ENCODE data around the gene RAB7A. TPM values are rescaled to one million over a fixed set of nuclear protein-coding genes. Genes with fewer than 3 reads are reported as not detected.

RAB7A gene
- total RNA-seq, 1 experiment from 2014 or later, result 233 TPM

GRCh38 chr3:128709506-128710210 is 16.3 kb upstream of the RAB7A start (continued):
- TF ChIP-seq ZBTB33 (IDR thresholded peaks at IDR 0.05; ENCODE audit: extremely low read depth, insufficient replicate concordance, low read length) (no peak), FOSL1 (IDR thresholded peaks at IDR 0.05; ENCODE audit: low read depth) (no peak)

GRCh38 chr3:128710816-128711433 is 15.1 kb upstream of the RAB7A start:
- POLR2A ChIA-PET, result no interaction called here
- BruUV-seq (replicated peaks), result no TSS peak
- no peak overlapping the region for H3K4me2 ChIP-seq (ENCODE audit: low read length)

More at GRCh38 chr3:128710816-128711433, 15.1 kb upstream of the RAB7A start:
- Histone ChIP-seq H3K4me3 (replicated peaks in 1 of 2; ENCODE audit: low read depth in 1 of 2, low read length in 2 of 2) (no peak overlapping the region), H3K9me2 (ENCODE audit: insufficient read depth) (no peaks in the 10 kb centered on the region), H3K36me3 (ENCODE audit: control insufficient read depth in 1 of 2, insufficient read depth in 2 of 2, low read length in 2 of 2) (no peaks in the 10 kb centered on the region), H3K9me3 (ENCODE audit: control insufficient read depth in 1 of 2, insufficient read depth in 1 of 2, low read depth in 1 of 2, low read length in 2 of 2) (no peaks in the 10 kb centered on the region), H3K9ac (ENCODE audit: low read length) (no peak overlapping the region), H2AFZ (ENCODE audit: low read depth, low read length, poor library complexity, severe bottlenecking) (no peak overlapping the region), H3K4me1 (ENCODE audit: control insufficient read depth in 1 of 2, insufficient read depth in 2 of 2, low read length in 2 of 2) (no peaks in the 10 kb centered on the region; a peak in 1 of 4 replicates), H3K27me3 (ENCODE audit: insufficient read depth, low read length) (no peaks in the 10 kb centered on the region), H3K27ac (ENCODE audit: low read depth, low read length) (no peak overlapping the region), H3K79me2 (ENCODE audit: insufficient read depth, low read length) (no peaks in the 10 kb centered on the region), H4K20me1 (ENCODE audit: insufficient read depth) (no peaks in the 10 kb centered on the region)
- ATAC-seq (no peak), DNase-seq (ENCODE audit: low read depth, low spot score) (no peak)
- no peak for TF ChIP-seq REST (IDR thresholded peaks at IDR 0.05; ENCODE audit: low read depth)
- TF ChIP-seq EGR1 (IDR thresholded peaks at IDR 0.05; ENCODE audit: low read depth), result no peak
- no peak for TF ChIP-seq FOSL1 (IDR thresholded peaks at IDR 0.05; ENCODE audit: low read depth)
- TF ChIP-seq POLR2AphosphoS5 (IDR thresholded peaks at IDR 0.05; ENCODE audit: low read depth, low read length), result no peak
- TF ChIP-seq CBX3 (IDR thresholded peaks at IDR 0.05; ENCODE audit: low read depth), result no peak
- TF ChIP-seq POLR2A (IDR thresholded peaks at IDR 0.05; ENCODE audit: borderline replicate concordance, extremely low read depth, insufficient read depth, insufficient read length), result no peak
- no peak for TF ChIP-seq CEBPB (IDR thresholded peaks at IDR 0.05; ENCODE audit: low read depth)
- intact Hi-C loops (cut with micrococcal nuclease), result no loop called here
- RAD21 ChIA-PET (ENCODE audit: low non-redundant PET in 1 of 2, low total read pairs in 2 of 2, uncharacterized antibody in 2 of 2, unreplicated experiment in 2 of 2), result no interaction called here
- CTCF ChIA-PET, result no interaction called here

Measured in HCT116 (cell line).